ENCODE measurements around the gene CYP3A7.
"Not testable (repeated sequence)": the region's sequence is repeated elsewhere in the genome, so short reads cannot be mapped to it uniquely, and the experiment has no call there.

- TF ChIP-seq CTCF (conservative IDR thresholded peaks at IDR 0.05 in 1 of 2, IDR thresholded peaks at IDR 0.05 in 1 of 2; ENCODE audit: low read depth in 1 of 2, low read length in 2 of 2); EZH2 (IDR thresholded peaks at IDR 0.05; ENCODE audit: low read length, missing control alignments): not testable (repeated sequence)
Measured at GRCh38 chr7:99751322-99752052, 16.5 kb upstream of the CYP3A7 start.

All from fibroblast of lung (primary cell).